ENCODE results near the gene PCCA. TPM values are rescaled to one million over a fixed set of nuclear protein-coding genes. Genes with fewer than 3 reads are reported as not detected.

Gene PCCA
- total and polyA plus RNA-seq, 8 donors: 31.4 to 140 (median 77.0) TPM

- no peak for DNase-seq
- Histone ChIP-seq H3K4me1 (no peaks in the 10 kb centered on the region), H3K4me3 (no peak overlapping the region), H3K27me3 (no peaks in the 10 kb centered on the region), H3K36me3 (peaks cover 7 to 60% (median 30%) of the 10 kb centered on the region in 4 donors), H3K9me3 (no peaks in the 10 kb centered on the region), H3K27ac (no peak overlapping the region)
- intact Hi-C loops (cut with DNase I; ENCODE audit: low total_unique reads): no loop called here
- WGBS, 5 donors: 77 to 96% (median 86%) methylated on average over 4 of the region's 4 CpGs
- TF ChIP-seq POLR2AphosphoS5 (IDR thresholded peaks at IDR 0.05) (no peak), CTCF (IDR thresholded peaks at IDR 0.05) (no peak), POLR2A (IDR thresholded peaks at IDR 0.05) (no peak), EP300 (IDR thresholded peaks at IDR 0.05) (no peak)
Measured at GRCh38 chr13:100344544-100344943, 255.7 kb downstream of the PCCA start.

- TF ChIP-seq POLR2A (IDR thresholded peaks at IDR 0.05) (no peak), CTCF (IDR thresholded peaks at IDR 0.05) (no peak), EP300 (IDR thresholded peaks at IDR 0.05) (no peak), POLR2AphosphoS5 (IDR thresholded peaks at IDR 0.05) (no peak)
- no peak overlapping the region for H3K4me3 ChIP-seq
- no peak for DNase-seq
Measured at GRCh38 chr13:100347968-100348367, 259.1 kb downstream of the PCCA start.

GRCh38 chr13:100349594-100349993, 260.7 kb downstream of the PCCA start:
- no peak overlapping the region for H3K27ac ChIP-seq
- H3K27me3 ChIP-seq: no peaks in the 10 kb centered on the region
- no peaks in the 10 kb centered on the region for H3K4me1 ChIP-seq
- H3K4me3 ChIP-seq: no peak overlapping the region
- no peaks in the 10 kb centered on the region for H3K9me3 ChIP-seq
- 24 to 45% (median 37%) methylated on average over 3 of the region's 3 CpGs for WGBS, 5 donors
- DNase-seq: no peak
- peaks cover 0 to 18% (median 2%) of the 10 kb centered on the region in 4 donors for H3K36me3 ChIP-seq
- intact Hi-C loops (cut with DNase I; ENCODE audit: low total_unique reads): no loop called here
- no peak for TF ChIP-seq POLR2AphosphoS5 (IDR thresholded peaks at IDR 0.05)
- no peak for TF ChIP-seq EP300 (IDR thresholded peaks at IDR 0.05)
- TF ChIP-seq POLR2A (IDR thresholded peaks at IDR 0.05): no peak
- no peak for TF ChIP-seq CTCF (IDR thresholded peaks at IDR 0.05)

More at GRCh38 chr13:100347968-100348367, 259.1 kb downstream of the PCCA start:
- Histone ChIP-seq H3K4me1 (no peaks in the 10 kb centered on the region), H3K27ac (no peak overlapping the region), H3K27me3 (no peaks in the 10 kb centered on the region), H3K9me3 (no peaks in the 10 kb centered on the region), H3K36me3 (peaks cover under 1 to 33% (median 6%) of the 10 kb centered on the region in 4 donors)
- WGBS, 5 donors: 64 to 81% (median 71%) methylated on average over 3 of the region's 3 CpGs
- intact Hi-C loops (cut with DNase I; ENCODE audit: low total_unique reads): no loop called here

- intact Hi-C loops (cut with DNase I; ENCODE audit: low total_unique reads): no loop called here
- TF ChIP-seq CTCF (IDR thresholded peaks at IDR 0.05): no peak
- TF ChIP-seq EP300 (IDR thresholded peaks at IDR 0.05): no peak
- TF ChIP-seq POLR2AphosphoS5 (IDR thresholded peaks at IDR 0.05): no peak
- no peak for TF ChIP-seq POLR2A (IDR thresholded peaks at IDR 0.05)
- peaks cover 0 to 8% (median 0%) of the 10 kb centered on the region in 4 donors for H3K36me3 ChIP-seq
Measured at GRCh38 chr13:100350601-100351000, 261.7 kb downstream of the PCCA start.

More at GRCh38 chr13:100350601-100351000, 261.7 kb downstream of the PCCA start:
- H3K27ac ChIP-seq: no peak overlapping the region
- H3K9me3 ChIP-seq: no peaks in the 10 kb centered on the region
- no peaks in the 10 kb centered on the region for H3K4me1 ChIP-seq
- DNase-seq: no peak
- no peaks in the 10 kb centered on the region for H3K27me3 ChIP-seq
- H3K4me3 ChIP-seq: no peak overlapping the region
